ENCODE data around the gene ZCCHC12. TPM values are rescaled to one million over a fixed set of nuclear protein-coding genes. Genes with fewer than 3 reads are reported as not detected.

The ZCCHC12 gene
- total RNA-seq, 1 donor, result not detected

DNA sequence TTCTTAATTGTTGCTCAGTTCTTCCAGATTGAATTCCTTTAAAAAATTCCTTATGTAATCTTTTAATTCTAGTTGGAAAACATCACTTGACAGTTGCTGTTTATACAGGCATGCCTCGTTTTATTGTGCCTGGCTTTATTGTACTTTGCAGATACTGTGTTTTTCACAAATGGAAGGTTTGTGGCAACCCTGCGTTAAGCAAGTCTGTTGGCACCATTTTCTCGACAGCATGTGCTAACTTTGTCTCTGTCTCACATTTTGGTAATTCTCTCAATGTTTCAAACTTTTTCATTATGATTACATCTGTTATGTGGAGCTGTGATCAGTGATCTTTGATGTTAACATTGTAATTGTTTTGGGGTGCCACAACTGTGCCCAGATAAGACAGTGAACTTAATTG is 33.4 kb downstream of the ZCCHC12 start:
- no peak overlapping the region for H3K4me3 ChIP-seq (ENCODE audit: low read length)
- H3K4me1 ChIP-seq (ENCODE audit: insufficient read depth, low read length), result no peaks in the 10 kb centered on the region
- no peaks in the 10 kb centered on the region for H3K27me3 ChIP-seq (ENCODE audit: insufficient read depth, low read length)
- no peaks in the 10 kb centered on the region for H3K9me3 ChIP-seq (ENCODE audit: low read depth, low read length)

- H3K9me3 ChIP-seq (ENCODE audit: low read depth, low read length), result no peaks in the 10 kb centered on the region
- H3K27me3 ChIP-seq (ENCODE audit: insufficient read depth, low read length), result no peaks in the 10 kb centered on the region
- no peaks in the 10 kb centered on the region for H3K4me1 ChIP-seq (ENCODE audit: insufficient read depth, low read length)
- H3K4me3 ChIP-seq (ENCODE audit: low read length), result no peak overlapping the region
These were observed 37.7 kb downstream of the ZCCHC12 start for GRCh38 chrX:118861338-118861737.

- H3K27me3 ChIP-seq (ENCODE audit: insufficient read depth, low read length), result no peaks in the 10 kb centered on the region
These were observed 38.5 kb downstream of the ZCCHC12 start for GRCh38 chrX:118862091-118862490.

GRCh38 chrX:118862979-118863378 is 39.4 kb downstream of the ZCCHC12 start:
- no peaks in the 10 kb centered on the region for H3K27me3 ChIP-seq (ENCODE audit: insufficient read depth, low read length)
- no peaks in the 10 kb centered on the region for H3K9me3 ChIP-seq (ENCODE audit: low read depth, low read length)
- no peak overlapping the region for H3K4me3 ChIP-seq (ENCODE audit: low read length)
- no peaks in the 10 kb centered on the region for H3K4me1 ChIP-seq (ENCODE audit: insufficient read depth, low read length)

More at GRCh38 chrX:118862091-118862490, 38.5 kb downstream of the ZCCHC12 start:
- H3K4me3 ChIP-seq (ENCODE audit: low read length), result no peak overlapping the region
- H3K4me1 ChIP-seq (ENCODE audit: insufficient read depth, low read length), result no peaks in the 10 kb centered on the region
- H3K9me3 ChIP-seq (ENCODE audit: low read depth, low read length), result no peaks in the 10 kb centered on the region

DNA sequence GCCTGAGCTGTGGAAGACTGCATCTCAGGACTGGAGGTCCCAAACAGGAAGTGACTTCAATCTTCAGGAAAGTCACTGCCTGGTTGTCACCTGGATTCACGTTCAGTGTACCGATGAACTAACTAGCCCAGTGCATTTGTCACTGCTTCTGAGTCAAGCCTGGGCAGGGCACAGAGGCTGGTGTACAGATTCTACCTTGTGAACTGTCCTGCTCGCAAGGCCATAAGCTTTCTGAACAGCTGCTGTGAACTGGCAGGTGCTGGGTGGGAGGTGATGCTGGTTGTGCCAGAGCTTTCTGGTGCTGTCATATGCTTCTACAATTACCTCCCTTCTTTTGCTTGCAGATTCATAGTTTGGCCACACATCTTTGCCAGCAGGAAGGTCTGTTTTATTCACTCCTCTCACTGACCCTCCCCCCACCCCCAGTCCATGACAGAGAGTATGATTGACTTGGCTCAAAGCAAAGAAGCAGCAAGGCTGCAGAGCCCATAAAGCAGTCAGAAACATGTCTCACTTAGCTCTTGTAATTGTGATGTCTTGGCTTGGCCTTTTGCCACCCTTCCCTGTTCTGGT is 40.5 kb downstream of the ZCCHC12 start:
- Histone ChIP-seq H3K9me3 (ENCODE audit: low read depth, low read length) (no peaks in the 10 kb centered on the region), H3K27me3 (ENCODE audit: insufficient read depth, low read length) (no peaks in the 10 kb centered on the region), H3K4me1 (ENCODE audit: insufficient read depth, low read length) (no peaks in the 10 kb centered on the region), H3K4me3 (ENCODE audit: low read length) (no peak overlapping the region)

DNA sequence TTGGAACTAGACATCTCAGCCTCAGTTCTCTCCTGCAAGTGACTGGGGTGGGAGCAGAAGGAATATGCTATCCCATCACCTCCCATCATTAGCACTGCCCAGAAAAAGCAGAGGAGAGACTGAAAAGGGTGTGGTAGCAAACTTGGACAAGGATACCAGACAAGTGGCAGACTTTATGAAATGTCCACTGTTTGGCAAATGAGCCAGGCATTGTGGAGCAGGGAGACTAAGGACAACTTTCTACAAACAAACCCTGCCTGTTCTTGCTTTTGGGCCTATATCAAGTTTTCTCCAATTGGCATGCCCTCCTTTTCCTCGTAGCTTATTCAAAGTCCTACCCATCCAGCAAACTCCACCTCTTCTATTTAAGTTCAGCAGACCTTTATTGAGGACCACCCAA is 41.6 kb downstream of the ZCCHC12 start:
- H3K27me3 ChIP-seq (ENCODE audit: insufficient read depth, low read length), result no peaks in the 10 kb centered on the region
- H3K4me3 ChIP-seq (ENCODE audit: low read length), result no peak overlapping the region
- no peaks in the 10 kb centered on the region for H3K9me3 ChIP-seq (ENCODE audit: low read depth, low read length)
- H3K4me1 ChIP-seq (ENCODE audit: insufficient read depth, low read length), result no peaks in the 10 kb centered on the region

DNA sequence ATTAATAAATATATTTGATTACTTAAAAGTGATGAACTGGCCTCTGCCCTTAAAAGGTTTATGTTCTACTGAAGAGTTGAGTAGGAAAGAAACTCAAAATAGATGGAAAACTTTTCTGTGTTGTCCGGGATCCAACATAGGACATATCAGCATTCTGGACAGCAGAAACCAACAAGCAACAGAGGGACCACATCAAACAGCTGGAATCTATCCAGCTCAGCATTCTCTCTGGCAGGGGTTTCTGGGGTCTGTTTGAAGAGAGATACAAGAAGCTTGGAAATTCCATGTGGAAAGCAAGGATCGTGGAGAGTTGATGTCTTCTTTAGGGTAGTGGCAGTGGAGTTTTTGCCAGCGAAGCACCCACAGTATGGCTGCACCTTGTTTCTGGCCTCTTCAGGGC is 43.6 kb downstream of the ZCCHC12 start:
- no peaks in the 10 kb centered on the region for H3K27me3 ChIP-seq (ENCODE audit: insufficient read depth, low read length)
- no peaks in the 10 kb centered on the region for H3K9me3 ChIP-seq (ENCODE audit: low read depth, low read length)
- H3K4me1 ChIP-seq (ENCODE audit: insufficient read depth, low read length), result no peaks in the 10 kb centered on the region
- no peak overlapping the region for H3K4me3 ChIP-seq (ENCODE audit: low read length)

GRCh38 chrX:118872102-118872566 is 48.5 kb downstream of the ZCCHC12 start:
- Histone ChIP-seq H3K4me3 (ENCODE audit: low read length) (no peak overlapping the region), H3K4me1 (ENCODE audit: insufficient read depth, low read length) (no peaks in the 10 kb centered on the region), H3K27me3 (ENCODE audit: insufficient read depth, low read length) (no peaks in the 10 kb centered on the region), H3K9me3 (ENCODE audit: low read depth, low read length) (no peaks in the 10 kb centered on the region)

Other genes starting within 250 kb of the ZCCHC12 start
- 39.3 TPM for gene IL13RA1, start 96.2 kb upstream of the ZCCHC12 start, total RNA-seq
- gene LONRF3, start 150.8 kb downstream of the ZCCHC12 start, total RNA-seq, result 21.0 TPM
- not detected for gene CT47C1, start 249.2 kb downstream of the ZCCHC12 start, total RNA-seq